GM06990 (cell line): ENCODE measurements around the gene PRKCH.

Source experiments
- DNase-seq: peaks from one replicate; pipeline ENCODE4 v3.0.0-alpha.2; 2011; ENCODE audit not compliant: insufficient read length; ENCODE audit errors: extremely low read depth
- H3K27me3 ChIP-seq: replicated peaks from 2 replicates; pipeline ENCODE4 v1.6.0; 2011; ENCODE audit warnings: low read length; ENCODE audit not compliant: control insufficient read depth, insufficient read depth
- H3K36me3 ChIP-seq: 2 replicates; pipeline ENCODE4 v1.5.1; 2011; ENCODE audit warnings: low read length; ENCODE audit not compliant: control insufficient read depth, insufficient read depth
- H3K4me3 ChIP-seq: replicated peaks from 2 replicates; pipeline ENCODE4 v1.5.1; 2011; ENCODE audit warnings: low read depth, mild to moderate bottlenecking, control low read depth, low read length
- TF ChIP-seq, protein P1 (sequence below): IDR thresholded peaks from 2 replicates; pipeline ENCODE4 v1.5.1; 2011; ENCODE audit warnings: low read length, control low read depth, mild to moderate bottlenecking, inconsistent platforms; ENCODE audit not compliant: insufficient read depth, poor library complexity, severe bottlenecking

The PRKCH gene

DNA sequence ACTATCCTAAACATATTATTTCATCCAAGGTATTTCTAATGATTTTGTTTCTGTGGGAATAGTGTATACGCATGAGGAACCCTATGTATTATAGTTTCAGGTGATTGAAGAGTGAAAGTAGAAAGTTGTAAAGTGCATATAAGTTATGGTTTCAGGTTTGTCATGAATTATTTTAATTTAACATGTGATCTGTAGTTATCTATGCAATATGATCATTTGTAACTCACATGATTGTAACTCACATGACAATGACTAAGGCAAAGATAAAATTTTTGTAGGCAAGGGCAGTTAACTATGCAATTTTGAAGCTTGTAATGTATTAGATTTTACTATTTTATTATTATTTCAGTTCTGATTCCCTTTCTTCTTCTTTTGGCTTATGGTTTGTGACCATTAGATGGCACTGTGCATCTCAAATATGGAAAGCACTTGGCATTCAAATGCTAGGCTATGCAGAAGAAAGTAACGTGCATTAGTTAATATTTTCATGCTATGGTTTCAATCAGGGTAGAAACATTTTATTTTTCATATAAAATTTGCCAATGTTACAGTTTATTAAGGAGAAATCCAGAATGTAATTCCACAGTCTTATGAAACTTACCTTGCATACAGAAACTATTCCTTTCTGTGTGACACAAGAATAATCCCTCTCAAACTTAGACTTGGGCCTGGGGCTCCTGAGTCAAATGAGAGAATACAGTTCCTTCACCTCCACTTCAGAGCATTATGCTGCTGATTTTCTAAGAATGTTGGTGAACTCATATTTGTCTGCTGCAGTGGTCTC is 24.5 kb upstream of the PRKCH start:
- Histone ChIP-seq H3K4me3 (no peak overlapping the region), H3K36me3 (no peaks in the 10 kb centered on the region), H3K27me3 (no peaks in the 10 kb centered on the region)
- no peak for DNase-seq
- TF ChIP-seq, protein P1, sequence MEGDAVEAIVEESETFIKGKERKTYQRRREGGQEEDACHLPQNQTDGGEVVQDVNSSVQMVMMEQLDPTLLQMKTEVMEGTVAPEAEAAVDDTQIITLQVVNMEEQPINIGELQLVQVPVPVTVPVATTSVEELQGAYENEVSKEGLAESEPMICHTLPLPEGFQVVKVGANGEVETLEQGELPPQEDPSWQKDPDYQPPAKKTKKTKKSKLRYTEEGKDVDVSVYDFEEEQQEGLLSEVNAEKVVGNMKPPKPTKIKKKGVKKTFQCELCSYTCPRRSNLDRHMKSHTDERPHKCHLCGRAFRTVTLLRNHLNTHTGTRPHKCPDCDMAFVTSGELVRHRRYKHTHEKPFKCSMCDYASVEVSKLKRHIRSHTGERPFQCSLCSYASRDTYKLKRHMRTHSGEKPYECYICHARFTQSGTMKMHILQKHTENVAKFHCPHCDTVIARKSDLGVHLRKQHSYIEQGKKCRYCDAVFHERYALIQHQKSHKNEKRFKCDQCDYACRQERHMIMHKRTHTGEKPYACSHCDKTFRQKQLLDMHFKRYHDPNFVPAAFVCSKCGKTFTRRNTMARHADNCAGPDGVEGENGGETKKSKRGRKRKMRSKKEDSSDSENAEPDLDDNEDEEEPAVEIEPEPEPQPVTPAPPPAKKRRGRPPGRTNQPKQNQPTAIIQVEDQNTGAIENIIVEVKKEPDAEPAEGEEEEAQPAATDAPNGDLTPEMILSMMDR: peak; percentile 73

DNA sequence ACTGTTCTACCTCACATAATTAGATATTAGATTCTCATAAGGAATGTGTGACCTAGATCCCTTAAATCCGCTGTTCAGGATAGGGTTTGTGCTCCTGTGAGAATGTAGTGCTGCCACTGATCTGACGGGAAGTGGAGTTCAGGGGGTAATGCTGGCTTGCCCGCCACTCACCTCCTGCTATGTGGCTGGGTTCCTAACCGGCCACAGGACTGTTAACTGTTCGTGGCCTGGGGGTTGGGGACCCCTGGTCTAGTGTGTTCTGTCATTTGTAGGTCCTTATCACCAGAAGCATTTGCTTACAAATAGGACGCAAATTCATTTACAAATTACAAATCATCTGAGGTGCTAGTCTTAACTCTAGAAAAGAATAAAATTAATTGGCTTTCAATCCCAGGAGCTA is 23.8 kb upstream of the PRKCH start:
- Histone ChIP-seq H3K36me3 (no peaks in the 10 kb centered on the region), H3K4me3 (no peak overlapping the region), H3K27me3 (no peaks in the 10 kb centered on the region)
- TF ChIP-seq, protein P1: no peak
- no peak for DNase-seq

DNA sequence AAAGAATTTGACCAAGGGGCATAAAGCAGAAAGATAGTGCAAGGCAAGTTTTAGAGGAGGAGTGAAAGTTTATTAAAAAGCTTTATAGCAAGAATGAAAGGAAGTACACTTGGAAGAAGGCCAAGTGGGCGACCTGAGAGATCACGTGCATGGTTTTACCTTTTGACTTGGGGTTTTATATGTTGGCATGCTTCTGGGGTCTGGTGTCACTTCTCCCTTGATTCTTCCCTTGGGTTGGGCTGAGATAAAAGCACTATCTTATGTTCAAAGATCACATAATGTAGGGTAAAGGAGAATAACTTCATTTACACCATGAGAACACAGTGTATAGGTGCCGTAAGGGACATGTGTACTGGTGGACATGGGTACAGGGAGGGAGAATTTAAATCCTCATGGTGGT is 22.6 kb upstream of the PRKCH start:
- TF ChIP-seq, protein P1: no peak
- Histone ChIP-seq H3K27me3 (no peaks in the 10 kb centered on the region), H3K36me3 (no peaks in the 10 kb centered on the region), H3K4me3 (no peak overlapping the region)
- DNase-seq: no peak

DNA sequence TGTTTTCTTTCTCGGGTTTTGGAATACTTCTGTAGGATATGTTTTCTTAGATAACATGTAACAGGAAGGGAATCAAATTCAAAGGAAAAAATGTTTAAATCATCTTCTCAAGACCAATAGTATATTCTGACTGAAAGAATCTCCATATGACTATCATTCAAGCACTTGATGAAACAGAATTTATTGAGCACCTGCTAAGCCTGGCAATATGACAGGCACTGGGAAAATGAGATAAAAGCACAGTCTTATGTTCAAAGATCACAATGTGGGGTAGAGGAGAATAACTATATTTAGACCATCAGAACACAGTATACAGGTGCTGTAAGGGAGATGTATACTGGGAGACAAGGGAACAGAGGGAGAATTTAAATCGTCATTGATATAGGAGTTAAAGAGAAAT is 21.2 kb upstream of the PRKCH start:
- no peaks in the 10 kb centered on the region for H3K36me3 ChIP-seq
- no peak overlapping the region for H3K4me3 ChIP-seq
- DNase-seq: no peak
- TF ChIP-seq, protein P1: no peak
- H3K27me3 ChIP-seq: no peaks in the 10 kb centered on the region

DNA sequence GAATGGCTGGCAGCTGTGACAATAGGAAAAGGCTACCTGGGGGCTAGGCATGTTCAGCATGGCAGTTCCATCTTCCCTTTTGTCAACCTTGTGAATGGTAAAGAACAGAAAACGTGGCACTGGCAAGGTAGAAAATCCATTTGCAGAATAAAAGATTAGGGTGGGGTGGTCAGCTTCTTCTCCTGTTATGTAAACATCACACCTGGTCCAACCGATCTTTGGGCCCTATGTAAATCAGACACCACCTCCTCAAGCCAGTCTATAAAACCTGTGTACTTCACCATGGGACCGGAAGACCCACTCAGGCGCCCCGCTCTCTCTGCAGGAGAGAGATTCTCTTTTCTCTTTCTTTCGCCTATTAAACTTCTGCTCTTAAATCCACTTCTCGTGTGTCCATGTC is 20.6 kb upstream of the PRKCH start:
- TF ChIP-seq, protein P1: no peak
- H3K36me3 ChIP-seq: no peaks in the 10 kb centered on the region
- H3K4me3 ChIP-seq: no peak overlapping the region
- H3K27me3 ChIP-seq: no peaks in the 10 kb centered on the region
- DNase-seq: no peak
